Testis (tissue), 3 donors: ENCODE data around the gene ATP1B3. TPM values are rescaled to one million over a fixed set of nuclear protein-coding genes. Genes with fewer than 3 reads are reported as not detected.

Experiments used
- DNase-seq: peaks from one replicate; pipeline ENCODE4 v3.0.0-alpha.2; 2019
- H3K27ac ChIP-seq, 2 donors: fragments of 200-600 bp; sonication (generic); one replicate each; pipeline ENCODE4 v1.5.1; 2019
- H3K27me3 ChIP-seq: fragments of 200-600 bp; sonication (generic); one replicate; pipeline ENCODE4 v1.5.1; 2019
- H3K36me3 ChIP-seq: fragments of 200-600 bp; sonication (generic); one replicate; pipeline ENCODE4 v1.5.1; 2017; ENCODE audit warnings: low read depth; ENCODE audit errors: missing control alignments
- H3K4me1 ChIP-seq: fragments of 200-600 bp; sonication (generic); one replicate; pipeline ENCODE4 v1.5.1; 2019
- H3K4me3 ChIP-seq, 2 donors: fragments of 200-600 bp; sonication (generic); one replicate each; pipeline ENCODE4 v1.5.1; 2017 to 2019
- H3K9me3 ChIP-seq: fragments of 200-600 bp; sonication (generic); one replicate; pipeline ENCODE4 v1.5.1; 2017
- CTCF ChIP-seq, 3 experiments: fragments of 450-650 bp in 2 of 3; fragments of 200-600 bp in 1 of 3; sonication (generic) in 1 of 3; IDR thresholded peaks; one replicate each; pipeline ENCODE4 v1.5.1; 2016 to 2019; ENCODE audit warnings: antibody characterized with exemption in 3 of 3, mild to moderate bottlenecking in 2 of 3, moderate library complexity in 1 of 3
- POLR2A ChIP-seq: fragments of 450-650 bp; IDR thresholded peaks from one replicate; pipeline ENCODE4 v1.6.1; 2017; ENCODE audit warnings: antibody characterized with exemption, mild to moderate bottlenecking, moderate library complexity
- WGBS, 2 donors: methylation state at CpG; one replicate each; pipeline ENCODE4 v1.1.5; 2018; 5-methylcytosine and 5-hydroxymethylcytosine counted together
- intact Hi-C: fragments of 100-400 bp; cut with DNase I; formaldehyde crosslinking; loops from one replicate; pipeline ENCODE4 v1.15.1; 2023; ENCODE audit warnings: low total_unique reads
- polyA plus RNA-seq: library from polyadenylated mRNA; stranded (reverse); fragments of 350-450 nt; fragmentation: Illumina TruSeq; extraction: RNeasy Lipid Tissue Mini Kit (QIAGEN cat#74804); gene quantifications from one replicate; pipeline ENCODE4 v1.2.3, GENCODE V29; 2014; ENCODE audit warnings: low read depth, low replicate concordance; ENCODE audit not compliant: insufficient read depth
- total RNA-seq, 2 donors: library from RNA; depleted of rRNA; stranded (reverse); fragments of >200 nt; gene quantifications; one replicate each; pipeline ENCODE4 v1.2.3, GENCODE V29; 2016

Gene ATP1B3
- total and polyA plus RNA-seq, 3 donors from 2014 or later, result 47.1 to 147 (median 79.5) TPM

GRCh38 chr3:141938011-141938500 is 61.6 kb downstream of the ATP1B3 start:
- H3K4me1 ChIP-seq, result no peaks in the 10 kb centered on the region
- DNase-seq, result peak; percentile 13
- no peaks in the 10 kb centered on the region for H3K9me3 ChIP-seq
- no peak overlapping the region for H3K27ac ChIP-seq
- WGBS, 2 donors, result 61 to 78% methylated on average over 12 to 20 of the region's 20 CpGs
- H3K36me3 ChIP-seq, result no peaks in the 10 kb centered on the region
- no peaks in the 10 kb centered on the region for H3K27me3 ChIP-seq
- no peak for TF ChIP-seq CTCF (IDR thresholded peaks at IDR 0.05)
- no peak for TF ChIP-seq POLR2A
- intact Hi-C loops, result no loop called here
- H3K4me3 ChIP-seq, result no peak overlapping the region

DNA sequence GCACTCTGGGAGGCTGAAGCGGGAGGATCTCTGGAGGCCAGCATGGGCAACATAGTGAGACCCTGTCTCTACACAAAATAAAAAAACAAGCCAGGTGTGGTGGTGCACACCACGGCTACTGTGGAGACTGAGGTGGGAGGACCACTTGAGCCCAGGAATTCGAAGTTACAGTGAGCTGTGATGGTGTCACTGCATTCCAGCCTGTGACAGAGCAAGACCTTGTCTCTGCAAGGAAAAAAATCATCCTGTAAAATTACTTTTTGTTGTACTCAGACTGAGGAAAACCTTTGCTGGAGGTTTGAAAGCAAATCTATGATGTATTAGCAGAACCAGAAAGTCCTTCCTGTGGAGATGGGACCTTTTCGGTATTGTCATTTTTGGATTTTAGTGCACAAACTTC is 63.3 kb downstream of the ATP1B3 start:
- H3K4me1 ChIP-seq, result no peaks in the 10 kb centered on the region
- no peak overlapping the region for H3K27ac ChIP-seq
- TF ChIP-seq CTCF (IDR thresholded peaks at IDR 0.05) (no peak), POLR2A (no peak)
- WGBS, 2 donors, result 82 to 85% methylated on average over 4 of the region's 4 CpGs
- H3K4me3 ChIP-seq, result no peak overlapping the region
- H3K9me3 ChIP-seq, result no peaks in the 10 kb centered on the region
- DNase-seq, result no peak
- intact Hi-C loops, result no loop called here
- no peaks in the 10 kb centered on the region for H3K36me3 ChIP-seq
- H3K27me3 ChIP-seq, result no peaks in the 10 kb centered on the region

GRCh38 chr3:141940194-141940776 is 63.8 kb downstream of the ATP1B3 start:
- H3K27me3 ChIP-seq, result no peaks in the 10 kb centered on the region
- H3K27ac ChIP-seq, result no peak overlapping the region
- H3K36me3 ChIP-seq, result no peaks in the 10 kb centered on the region
- no peak overlapping the region for H3K4me3 ChIP-seq
- intact Hi-C loops, result no loop called here
- TF ChIP-seq POLR2A (no peak), CTCF (IDR thresholded peaks at IDR 0.05) (no peak)
- 70 to 76% methylated on average over 12 of the region's 12 CpGs for WGBS, 2 donors
- H3K9me3 ChIP-seq, result no peaks in the 10 kb centered on the region
- no peaks in the 10 kb centered on the region for H3K4me1 ChIP-seq
- no peak for DNase-seq

DNA sequence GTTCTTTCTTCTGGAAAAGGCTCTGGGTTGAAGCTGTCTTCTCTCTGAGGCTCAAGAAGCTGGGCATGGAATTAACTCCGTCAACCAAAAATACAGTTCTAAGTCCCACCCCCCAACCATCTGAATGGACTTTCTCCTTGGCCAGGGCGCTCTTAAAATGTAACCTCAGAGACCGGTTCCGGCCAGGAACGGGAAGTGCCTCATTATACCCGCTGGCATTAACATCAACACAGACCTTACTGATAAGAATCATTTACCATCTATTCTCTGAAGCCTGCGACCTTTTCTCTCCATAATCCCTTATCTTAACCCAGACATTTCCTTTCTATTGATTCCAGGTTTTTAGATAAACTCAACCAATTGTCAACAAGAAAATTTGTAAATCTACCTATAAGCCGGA is 64.7 kb downstream of the ATP1B3 start:
- H3K27ac ChIP-seq, result no peak overlapping the region
- H3K36me3 ChIP-seq, result no peaks in the 10 kb centered on the region
- no peak overlapping the region for H3K4me3 ChIP-seq
- TF ChIP-seq CTCF (IDR thresholded peaks at IDR 0.05) (no peak), POLR2A (no peak)
- H3K4me1 ChIP-seq, result no peaks in the 10 kb centered on the region
- H3K27me3 ChIP-seq, result no peaks in the 10 kb centered on the region
- no peaks in the 10 kb centered on the region for H3K9me3 ChIP-seq
- intact Hi-C loops, result no loop called here
- WGBS, 2 donors, result 85 to 92% methylated on average over 8 of the region's 8 CpGs
- no peak for DNase-seq

- DNase-seq, result no peak
- TF ChIP-seq POLR2A (no peak), CTCF (IDR thresholded peaks at IDR 0.05) (no peak)
- Histone ChIP-seq H3K4me1 (no peaks in the 10 kb centered on the region), H3K4me3 (no peak overlapping the region), H3K27ac (no peak overlapping the region), H3K9me3 (no peaks in the 10 kb centered on the region), H3K27me3 (no peaks in the 10 kb centered on the region), H3K36me3 (no peaks in the 10 kb centered on the region)
- intact Hi-C loops, result no loop called here
- WGBS, 2 donors, result 92 to 95% methylated on average over 8 of the region's 8 CpGs
These were observed 65.6 kb downstream of the ATP1B3 start for GRCh38 chr3:141942006-141942405.
